ENCODE data around the gene DNAH17. TPM values are rescaled to one million over a fixed set of nuclear protein-coding genes. Genes with fewer than 3 reads are reported as not detected.

Gene DNAH17
- total and polyA plus RNA-seq, 9 donors = 0.35 to 5.2 (median 2.0) TPM

DNA sequence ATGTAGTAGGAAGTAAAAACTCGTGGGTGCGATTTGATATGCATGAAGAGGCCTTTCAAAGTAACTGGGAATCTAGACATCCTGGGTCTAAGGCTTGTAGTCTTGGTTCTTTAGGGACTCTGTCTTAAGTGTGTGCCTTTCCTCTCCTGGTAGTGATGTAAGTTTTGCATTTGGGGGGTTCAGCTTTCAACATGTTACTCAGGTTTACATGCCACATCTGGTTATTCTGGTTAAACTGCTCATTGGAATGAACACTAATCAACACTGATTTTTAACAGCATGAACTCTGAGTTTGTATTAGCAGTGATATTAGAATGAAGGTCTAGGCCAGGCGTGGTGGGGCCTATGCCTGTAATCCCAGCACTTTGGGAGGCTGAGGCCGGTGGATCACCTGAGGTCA, 183.6 kb downstream of the DNAH17 start:
- H3K36me3 ChIP-seq (ENCODE audit: control insufficient read depth, insufficient read depth, low read length) = peaks cover 37% of the 10 kb centered on the region
- H3K4me3 ChIP-seq (ENCODE audit: low read length) = no peak overlapping the region
- no peaks in the 10 kb centered on the region for H3K27me3 ChIP-seq (ENCODE audit: control insufficient read depth, insufficient read depth, low read length)
- H3K27ac ChIP-seq (ENCODE audit: low read length) = no peak overlapping the region
- peaks cover 48% of the 10 kb centered on the region for H3K4me1 ChIP-seq (ENCODE audit: control insufficient read depth, insufficient read depth, low read length)
- H3K9me3 ChIP-seq (replicated peaks; ENCODE audit: control insufficient read depth, low read depth, low read length) = no peaks in the 10 kb centered on the region
- DNase-seq = no peak
- 91% methylated on average over 4 of the region's 4 CpGs for WGBS (ENCODE audit: insufficient coverage)

GRCh38 chr17:78392295-78392694, 184.9 kb downstream of the DNAH17 start:
- peaks cover 29% of the 10 kb centered on the region for H3K36me3 ChIP-seq (ENCODE audit: control insufficient read depth, insufficient read depth, low read length)

GRCh38 chr17:78391843-78392242, 185.4 kb downstream of the DNAH17 start:
- DNase-seq = no peak
- no peak overlapping the region for H3K27ac ChIP-seq (ENCODE audit: low read length)
- no peaks in the 10 kb centered on the region for H3K9me3 ChIP-seq (replicated peaks; ENCODE audit: control insufficient read depth, low read depth, low read length)
- peaks cover 37% of the 10 kb centered on the region for H3K4me1 ChIP-seq (ENCODE audit: control insufficient read depth, insufficient read depth, low read length)
- no peaks in the 10 kb centered on the region for H3K27me3 ChIP-seq (ENCODE audit: control insufficient read depth, insufficient read depth, low read length)
- no peak overlapping the region for H3K4me3 ChIP-seq (ENCODE audit: low read length)
- H3K36me3 ChIP-seq (ENCODE audit: control insufficient read depth, insufficient read depth, low read length) = peaks cover 25% of the 10 kb centered on the region
- WGBS (ENCODE audit: insufficient coverage) = 78% methylated on average over 2 of the region's 4 CpGs

More at GRCh38 chr17:78392295-78392694, 184.9 kb downstream of the DNAH17 start:
- Histone ChIP-seq H3K4me1 (ENCODE audit: control insufficient read depth, insufficient read depth, low read length) (peaks cover 42% of the 10 kb centered on the region), H3K27ac (ENCODE audit: low read length) (no peak overlapping the region), H3K4me3 (ENCODE audit: low read length) (no peak overlapping the region), H3K9me3 (replicated peaks; ENCODE audit: control insufficient read depth, low read depth, low read length) (no peaks in the 10 kb centered on the region), H3K27me3 (ENCODE audit: control insufficient read depth, insufficient read depth, low read length) (no peaks in the 10 kb centered on the region)
- WGBS (ENCODE audit: insufficient coverage) = 97% methylated on average over 5 of the region's 6 CpGs
- DNase-seq = no peak

DNA sequence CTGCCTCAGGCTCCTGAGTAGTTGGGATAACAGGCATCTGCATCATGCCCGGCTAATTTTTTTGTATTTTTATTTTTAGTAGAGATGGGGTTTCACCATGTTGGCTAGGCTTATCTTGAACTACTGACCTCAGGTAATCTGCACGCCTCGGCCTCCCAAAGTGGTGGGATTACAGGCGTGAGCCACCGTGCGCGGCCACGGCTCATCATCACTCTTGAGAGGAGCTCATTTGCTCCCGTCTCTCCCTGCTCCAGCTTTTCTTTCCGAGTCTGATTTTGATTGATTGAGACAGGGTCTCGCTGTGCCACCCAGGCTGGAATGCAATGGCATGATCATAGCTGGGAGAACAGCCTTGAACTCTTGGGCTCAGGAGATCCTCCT, 186.2 kb downstream of the DNAH17 start:
- no peak overlapping the region for H3K4me3 ChIP-seq (ENCODE audit: low read length)
- WGBS (ENCODE audit: insufficient coverage) = 94% methylated on average over 6 of the region's 11 CpGs
- no peak for DNase-seq
- H3K9me3 ChIP-seq (replicated peaks; ENCODE audit: control insufficient read depth, low read depth, low read length) = no peaks in the 10 kb centered on the region
- H3K27me3 ChIP-seq (ENCODE audit: control insufficient read depth, insufficient read depth, low read length) = no peaks in the 10 kb centered on the region
- H3K27ac ChIP-seq (ENCODE audit: low read length) = no peak overlapping the region
- H3K4me1 ChIP-seq (ENCODE audit: control insufficient read depth, insufficient read depth, low read length) = peaks cover 34% of the 10 kb centered on the region
- peaks cover 25% of the 10 kb centered on the region for H3K36me3 ChIP-seq (ENCODE audit: control insufficient read depth, insufficient read depth, low read length)

GRCh38 chr17:78390241-78391050, 186.8 kb downstream of the DNAH17 start:
- Histone ChIP-seq H3K4me1 (ENCODE audit: control insufficient read depth, insufficient read depth, low read length) (peaks cover 34% of the 10 kb centered on the region), H3K27ac (ENCODE audit: low read length) (peak overlapping the region; percentile 77), H3K9me3 (replicated peaks; ENCODE audit: control insufficient read depth, low read depth, low read length) (no peaks in the 10 kb centered on the region), H3K4me3 (ENCODE audit: low read length) (no peak overlapping the region), H3K36me3 (ENCODE audit: control insufficient read depth, insufficient read depth, low read length) (peaks cover 23% of the 10 kb centered on the region), H3K27me3 (ENCODE audit: control insufficient read depth, insufficient read depth, low read length) (no peaks in the 10 kb centered on the region)
- WGBS (ENCODE audit: insufficient coverage) = 32% methylated on average over 11 of the region's 15 CpGs
- peak; percentile 84 for DNase-seq

DNA sequence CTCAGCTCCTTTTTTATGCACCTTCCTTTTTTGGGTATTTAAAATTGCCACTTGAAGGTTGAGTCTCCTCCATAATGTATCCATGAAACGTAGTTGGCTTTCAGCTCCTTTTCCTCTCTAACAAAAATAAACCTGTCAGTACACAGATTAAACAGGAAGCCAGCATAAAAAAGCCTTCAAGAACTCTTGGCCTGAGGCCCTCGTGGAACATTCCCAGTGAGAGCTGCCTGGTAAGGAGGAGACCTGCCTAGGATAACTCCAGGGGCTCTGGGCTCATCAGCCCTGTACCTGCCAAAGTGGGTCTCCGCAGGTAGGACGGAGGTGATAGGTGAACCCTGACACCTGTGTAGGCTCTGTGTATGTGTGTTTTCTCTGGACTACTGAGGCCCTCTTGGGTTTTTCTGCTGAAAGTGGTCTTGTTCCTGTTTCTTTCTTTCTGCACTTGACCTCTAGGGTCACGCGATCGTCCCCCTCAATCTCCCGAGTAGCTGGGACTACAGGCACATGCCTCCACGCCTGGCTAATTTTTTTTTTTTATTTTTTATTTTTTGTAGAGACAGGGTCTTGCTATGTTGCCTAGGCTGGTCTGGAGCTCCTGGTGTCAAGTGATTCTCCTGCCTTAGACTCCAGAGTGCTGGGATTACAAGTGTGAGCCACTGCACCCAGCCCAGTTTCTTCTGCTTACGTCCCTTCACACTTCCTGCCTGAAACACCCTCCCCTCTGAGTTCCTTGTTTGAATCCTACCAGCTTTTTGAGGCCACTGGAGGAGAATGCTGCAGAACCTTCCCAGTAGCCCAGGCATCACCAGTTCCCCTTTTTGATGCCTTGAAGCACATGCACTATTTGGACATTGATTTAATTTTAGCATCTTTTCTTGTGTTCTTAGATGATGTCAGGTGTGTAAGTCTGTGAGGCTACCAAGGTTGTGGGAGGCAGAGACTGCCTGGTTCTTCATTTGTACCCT, 188.9 kb downstream of the DNAH17 start:
- peaks cover 44% of the 10 kb centered on the region for H3K4me1 ChIP-seq (ENCODE audit: control insufficient read depth, insufficient read depth, low read length)
- H3K27me3 ChIP-seq (ENCODE audit: control insufficient read depth, insufficient read depth, low read length) = no peaks in the 10 kb centered on the region
- H3K36me3 ChIP-seq (ENCODE audit: control insufficient read depth, insufficient read depth, low read length) = peaks cover 6% of the 10 kb centered on the region
- peak overlapping the region; percentile 84 for H3K27ac ChIP-seq (ENCODE audit: low read length)
- DNase-seq = peak; percentile 71
- H3K9me3 ChIP-seq (replicated peaks; ENCODE audit: control insufficient read depth, low read depth, low read length) = no peaks in the 10 kb centered on the region
- no peak overlapping the region for H3K4me3 ChIP-seq (ENCODE audit: low read length)
- WGBS (ENCODE audit: insufficient coverage) = 67% methylated on average over 5 of the region's 10 CpGs

DNA sequence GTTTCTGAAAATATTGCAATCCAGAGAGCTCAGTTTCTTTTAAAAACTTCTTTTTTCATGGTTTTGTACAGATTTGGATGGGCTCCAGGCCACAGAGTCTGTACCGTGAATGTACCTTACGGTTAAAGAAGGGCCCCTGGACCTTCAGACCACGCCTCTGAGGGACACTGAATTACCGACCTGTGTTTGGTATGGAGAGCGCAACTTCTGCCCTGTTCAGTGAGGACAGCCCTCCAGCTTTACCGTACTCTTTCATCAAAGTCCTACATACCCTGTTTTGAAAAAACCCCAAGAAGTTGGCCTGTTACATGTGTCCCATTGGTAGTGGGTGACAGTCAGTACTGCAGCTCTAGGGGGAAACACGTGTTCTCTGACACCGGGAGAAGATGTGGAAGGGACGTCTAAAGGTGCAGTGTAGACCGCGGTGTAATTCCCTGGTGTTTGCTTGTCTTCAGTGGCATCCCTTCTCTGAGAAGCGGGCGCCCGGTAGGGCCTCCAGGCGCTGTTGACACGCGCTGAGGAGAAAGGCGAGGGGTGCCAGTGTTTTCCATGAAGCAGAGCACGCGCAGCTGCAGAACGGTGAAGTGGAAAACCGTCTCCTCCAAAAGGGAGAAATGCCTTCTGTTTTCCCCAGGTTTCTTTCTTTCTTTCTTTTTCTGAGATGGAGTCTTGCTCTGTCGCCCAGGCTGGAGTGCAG, 192.6 kb downstream of the DNAH17 start:
- H3K4me1 ChIP-seq (ENCODE audit: control insufficient read depth, insufficient read depth, low read length) = peaks cover 44% of the 10 kb centered on the region
- WGBS (ENCODE audit: insufficient coverage) = 89% methylated on average over 20 of the region's 23 CpGs
- H3K4me3 ChIP-seq (ENCODE audit: low read length) = no peak overlapping the region
- no peak for DNase-seq
- H3K36me3 ChIP-seq (ENCODE audit: control insufficient read depth, insufficient read depth, low read length) = peaks cover 5% of the 10 kb centered on the region
- peak overlapping the region; percentile 87 for H3K27ac ChIP-seq (ENCODE audit: low read length)
- no peaks in the 10 kb centered on the region for H3K27me3 ChIP-seq (ENCODE audit: control insufficient read depth, insufficient read depth, low read length)
- H3K9me3 ChIP-seq (replicated peaks; ENCODE audit: control insufficient read depth, low read depth, low read length) = no peaks in the 10 kb centered on the region

DNA sequence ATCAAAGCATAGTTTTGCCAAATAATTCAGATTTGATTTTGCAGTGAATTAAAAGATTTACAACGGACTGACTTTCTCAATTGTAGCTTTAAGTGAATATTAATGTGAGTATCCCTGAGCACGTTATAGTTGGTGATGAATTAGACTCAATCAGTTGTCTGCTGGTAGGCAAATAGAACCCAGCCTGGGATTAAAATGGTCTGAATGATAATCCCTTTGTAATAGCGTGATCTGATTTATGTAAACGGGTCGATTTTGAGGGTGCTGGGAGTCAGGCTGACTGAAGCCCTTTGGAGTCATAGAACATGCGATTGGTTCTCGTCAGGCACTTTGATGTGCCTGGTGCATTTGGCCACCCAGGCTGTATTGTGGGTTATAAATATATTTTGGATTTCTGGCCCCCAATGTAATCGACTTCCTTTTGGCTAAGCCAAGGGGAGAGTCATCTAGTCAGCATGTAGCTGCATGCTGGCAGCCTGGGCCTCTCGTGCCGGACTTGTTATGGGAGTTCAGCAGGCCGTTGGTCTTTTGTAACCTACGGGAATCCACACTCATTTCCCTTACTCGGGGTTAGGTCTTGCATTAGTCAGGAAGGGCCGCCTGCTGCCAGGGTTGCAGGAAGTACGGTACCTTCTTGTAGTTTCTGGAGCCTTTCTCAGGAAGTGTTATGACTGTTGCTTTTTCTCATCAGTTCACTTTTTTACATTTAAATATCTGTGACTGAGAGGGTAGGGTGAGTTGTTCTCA, 193.3 kb downstream of the DNAH17 start:
- Histone ChIP-seq H3K36me3 (ENCODE audit: control insufficient read depth, insufficient read depth, low read length) (peaks cover 5% of the 10 kb centered on the region), H3K27ac (ENCODE audit: low read length) (peak overlapping the region; percentile 87), H3K4me1 (ENCODE audit: control insufficient read depth, insufficient read depth, low read length) (peaks cover 48% of the 10 kb centered on the region), H3K9me3 (replicated peaks; ENCODE audit: control insufficient read depth, low read depth, low read length) (no peaks in the 10 kb centered on the region), H3K27me3 (ENCODE audit: control insufficient read depth, insufficient read depth, low read length) (no peaks in the 10 kb centered on the region), H3K4me3 (ENCODE audit: low read length) (no peak overlapping the region)
- peak; percentile 69 for DNase-seq
- WGBS (ENCODE audit: insufficient coverage) = 55% methylated on average over 10 of the region's 15 CpGs

- Histone ChIP-seq H3K4me3 (ENCODE audit: low read length) (no peak overlapping the region), H3K27me3 (ENCODE audit: control insufficient read depth, insufficient read depth, low read length) (no peaks in the 10 kb centered on the region), H3K4me1 (ENCODE audit: control insufficient read depth, insufficient read depth, low read length) (peaks cover 48% of the 10 kb centered on the region), H3K9me3 (replicated peaks; ENCODE audit: control insufficient read depth, low read depth, low read length) (no peaks in the 10 kb centered on the region), H3K27ac (ENCODE audit: low read length) (peak overlapping the region; percentile 52), H3K36me3 (ENCODE audit: control insufficient read depth, insufficient read depth, low read length) (peaks cover 5% of the 10 kb centered on the region)
- DNase-seq = no peak
- WGBS (ENCODE audit: insufficient coverage) = 55% methylated on average over 2 of the region's 12 CpGs
Measured at GRCh38 chr17:78381601-78382232, 195.5 kb downstream of the DNAH17 start.
